Muscle of leg (tissue), 11 donors: ENCODE results near the gene ITFG1. TPM values are rescaled to one million over a fixed set of nuclear protein-coding genes. Genes with fewer than 3 reads are reported as not detected.
A peak's percentile ranks its signal among the peaks of the same experiment; 100 is the strongest.
"Not testable (repeated sequence)": the region's sequence is repeated elsewhere in the genome, so short reads cannot be mapped to it uniquely, and the experiment has no call there.

Experiments
- DNase-seq: peaks from one replicate; pipeline ENCODE4 v3.0.0; 2013
- H3K27ac ChIP-seq: one replicate; pipeline ENCODE4 v1.5.1; 2013; ENCODE audit warnings: mild to moderate bottlenecking, low read length, control low read depth
- H3K27me3 ChIP-seq: one replicate; pipeline ENCODE4 v1.6.1; 2013; ENCODE audit warnings: low read length; ENCODE audit not compliant: control insufficient read depth, insufficient read depth
- H3K36me3 ChIP-seq: one replicate; pipeline ENCODE4 v1.6.1; 2013; ENCODE audit warnings: low read length; ENCODE audit not compliant: control insufficient read depth, insufficient read depth
- H3K4me1 ChIP-seq: one replicate; pipeline ENCODE4 v1.6.1; 2013; ENCODE audit warnings: low read length; ENCODE audit not compliant: control insufficient read depth, insufficient read depth
- H3K4me3 ChIP-seq: one replicate; pipeline ENCODE4 v1.5.1; 2013; ENCODE audit warnings: low read length, control low read depth
- H3K9me3 ChIP-seq: replicated peaks from 2 replicates; pipeline ENCODE4 v1.6.1; 2013; ENCODE audit warnings: low read depth, low read length; ENCODE audit not compliant: control insufficient read depth
- WGBS: methylation state at CpG from one replicate; pipeline ENCODE4 v1.1.5; 2013; ENCODE audit warnings: missing lambda C conversion rate; ENCODE audit not compliant: insufficient coverage; 5-methylcytosine and 5-hydroxymethylcytosine counted together
- polyA plus RNA-seq, 8 donors: library from polyadenylated mRNA; unstranded; fragments of 120-200 nt; gene quantifications; one replicate each; pipeline versions ENCODE4 v1.2.1 to v1.2.3, GENCODE V29; 2013; ENCODE audit warnings: inconsistent platforms in 1 of 8, low replicate concordance in 1 of 8; ENCODE audit not compliant: insufficient read length in 8 of 8, insufficient read depth in 1 of 8
- total RNA-seq: library from RNA; stranded (reverse); fragments of 120-200 nt; gene quantifications from one replicate; pipeline ENCODE4 v1.2.4, GENCODE V29; 2013

The ITFG1 gene
- total and polyA plus RNA-seq, 9 donors: 65.3 to 99.1 (median 81.1) TPM

GRCh38 chr16:47359478-47359877 lies 101.4 kb downstream of the ITFG1 start:
- Histone ChIP-seq H3K36me3 (no peaks in the 10 kb centered on the region), H3K4me1 (no peaks in the 10 kb centered on the region), H3K27ac (no peak overlapping the region), H3K4me3 (no peak overlapping the region), H3K27me3 (no peaks in the 10 kb centered on the region), H3K9me3 (no peaks in the 10 kb centered on the region)
- peak; percentile 4 for DNase-seq
- WGBS: 67% methylated on average over 1 of the region's 2 CpGs

GRCh38 chr16:47358816-47359215 lies 102.0 kb downstream of the ITFG1 start:
- H3K4me1 ChIP-seq: no peaks in the 10 kb centered on the region
- H3K36me3 ChIP-seq: no peaks in the 10 kb centered on the region
- 100% methylated on average over 2 of the region's 2 CpGs for WGBS
- no peaks in the 10 kb centered on the region for H3K27me3 ChIP-seq
- no peak overlapping the region for H3K4me3 ChIP-seq
- no peak overlapping the region for H3K27ac ChIP-seq
- no peaks in the 10 kb centered on the region for H3K9me3 ChIP-seq
- DNase-seq: no peak

GRCh38 chr16:47349029-47349428 lies 111.8 kb downstream of the ITFG1 start:
- H3K9me3 ChIP-seq: peaks cover 13% of the 10 kb centered on the region

GRCh38 chr16:47347021-47347696 lies 113.7 kb downstream of the ITFG1 start:
- H3K27ac ChIP-seq, H3K4me1 ChIP-seq, H3K4me3 ChIP-seq, DNase-seq, H3K27me3 ChIP-seq, H3K36me3 ChIP-seq: not testable (repeated sequence)
- H3K9me3 ChIP-seq: peaks cover 13% of the 10 kb centered on the region
- WGBS: 95% methylated on average over 16 of the region's 23 CpGs

More at GRCh38 chr16:47349029-47349428, 111.8 kb downstream of the ITFG1 start:
- not testable (repeated sequence) for H3K4me1 ChIP-seq, H3K4me3 ChIP-seq, H3K27ac ChIP-seq, H3K27me3 ChIP-seq, DNase-seq, H3K36me3 ChIP-seq
- WGBS: no CpG with 5 or more reads among the region's 2 CpGs

- H3K9me3 ChIP-seq: peaks cover 19% of the 10 kb centered on the region
- WGBS: no CpG with 5 or more reads among the region's 2 CpGs
- H3K27ac ChIP-seq: no peak overlapping the region
- DNase-seq: no peak
- H3K36me3 ChIP-seq: no peaks in the 10 kb centered on the region
- no peaks in the 10 kb centered on the region for H3K4me1 ChIP-seq
- H3K4me3 ChIP-seq: no peak overlapping the region
- H3K27me3 ChIP-seq: no peaks in the 10 kb centered on the region
Measured at GRCh38 chr16:47342055-47342454, 118.8 kb downstream of the ITFG1 start.

GRCh38 chr16:47330562-47330961 lies 130.3 kb downstream of the ITFG1 start:
- H3K27ac ChIP-seq, H3K9me3 ChIP-seq, H3K27me3 ChIP-seq, H3K36me3 ChIP-seq, H3K4me1 ChIP-seq, H3K4me3 ChIP-seq, DNase-seq: not testable (repeated sequence)
- 40% methylated on average over 1 of the region's 3 CpGs for WGBS

- not testable (repeated sequence) for H3K9me3 ChIP-seq, H3K36me3 ChIP-seq, H3K27ac ChIP-seq, H3K4me1 ChIP-seq, DNase-seq, H3K27me3 ChIP-seq, H3K4me3 ChIP-seq
- WGBS: no CpG with 5 or more reads among the region's 2 CpGs
Measured at GRCh38 chr16:47324309-47324708, 136.6 kb downstream of the ITFG1 start.

- Histone ChIP-seq H3K9me3 (peaks cover 2% of the 10 kb centered on the region), H3K27me3 (no peaks in the 10 kb centered on the region), H3K36me3 (no peaks in the 10 kb centered on the region), H3K4me3 (no peak overlapping the region), H3K27ac (no peak overlapping the region), H3K4me1 (no peaks in the 10 kb centered on the region)
- DNase-seq: no peak
Measured at GRCh38 chr16:47323241-47323640, 137.6 kb downstream of the ITFG1 start.

GRCh38 chr16:47320546-47321310 lies 140.1 kb downstream of the ITFG1 start:
- no peaks in the 10 kb centered on the region for H3K27me3 ChIP-seq
- H3K4me3 ChIP-seq: no peak overlapping the region
- DNase-seq: peak; percentile 23
- H3K27ac ChIP-seq: no peak overlapping the region
- H3K9me3 ChIP-seq: peaks cover 1% of the 10 kb centered on the region
- no peaks in the 10 kb centered on the region for H3K36me3 ChIP-seq
- H3K4me1 ChIP-seq: no peaks in the 10 kb centered on the region

GRCh38 chr16:47317465-47318240 lies 143.2 kb downstream of the ITFG1 start:
- no peaks in the 10 kb centered on the region for H3K27me3 ChIP-seq
- no peaks in the 10 kb centered on the region for H3K9me3 ChIP-seq
- H3K4me1 ChIP-seq: no peaks in the 10 kb centered on the region
- H3K27ac ChIP-seq: no peak overlapping the region
- 75% methylated on average over 2 of the region's 7 CpGs for WGBS
- H3K4me3 ChIP-seq: no peak overlapping the region
- H3K36me3 ChIP-seq: no peaks in the 10 kb centered on the region
- DNase-seq: no peak
